Panc1 (cell line): ENCODE measurements around the gene APOA1.

ENCODE experiments used
- CTCF ChIP-seq: fragments of 450-650 bp; IDR thresholded peaks from 2 replicates; pipeline ENCODE4 v1.5.1; 2017; ENCODE audit warnings: mild to moderate bottlenecking
- SIN3A ChIP-seq: IDR thresholded peaks from 2 replicates; pipeline ENCODE4 v1.6.1; 2012; ENCODE audit warnings: low read depth, mild to moderate bottlenecking, low read length, moderate library complexity, borderline replicate concordance; ENCODE audit not compliant: insufficient read depth

GRCh38 chr11:116788534-116788933 lies 48.9 kb downstream of the APOA1 start:
- TF ChIP-seq SIN3A: no peak
- TF ChIP-seq CTCF: no peak
